ENCODE data around the gene ZNF428.

DNA sequence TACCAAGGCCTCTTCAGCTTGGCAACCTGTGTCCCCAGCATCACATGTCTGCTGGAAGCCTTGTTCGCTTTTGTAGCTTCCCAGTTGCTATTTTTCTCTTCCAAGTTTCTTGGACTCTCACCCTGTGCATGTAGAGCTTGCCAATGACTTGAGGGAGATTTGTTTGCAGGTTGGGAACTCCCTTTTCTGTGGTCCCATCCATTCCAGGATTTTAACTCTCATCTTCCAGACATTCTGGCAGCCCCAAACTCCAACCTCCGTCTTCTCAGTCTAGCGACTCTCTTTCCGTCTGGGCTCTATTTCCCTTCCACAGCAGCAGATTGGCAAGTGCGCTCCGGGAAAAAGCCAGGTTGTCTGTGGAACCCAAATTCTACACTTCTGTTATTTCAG is 41.5 kb upstream of the ZNF428 start:
- TF ChIP-seq, protein P1, sequence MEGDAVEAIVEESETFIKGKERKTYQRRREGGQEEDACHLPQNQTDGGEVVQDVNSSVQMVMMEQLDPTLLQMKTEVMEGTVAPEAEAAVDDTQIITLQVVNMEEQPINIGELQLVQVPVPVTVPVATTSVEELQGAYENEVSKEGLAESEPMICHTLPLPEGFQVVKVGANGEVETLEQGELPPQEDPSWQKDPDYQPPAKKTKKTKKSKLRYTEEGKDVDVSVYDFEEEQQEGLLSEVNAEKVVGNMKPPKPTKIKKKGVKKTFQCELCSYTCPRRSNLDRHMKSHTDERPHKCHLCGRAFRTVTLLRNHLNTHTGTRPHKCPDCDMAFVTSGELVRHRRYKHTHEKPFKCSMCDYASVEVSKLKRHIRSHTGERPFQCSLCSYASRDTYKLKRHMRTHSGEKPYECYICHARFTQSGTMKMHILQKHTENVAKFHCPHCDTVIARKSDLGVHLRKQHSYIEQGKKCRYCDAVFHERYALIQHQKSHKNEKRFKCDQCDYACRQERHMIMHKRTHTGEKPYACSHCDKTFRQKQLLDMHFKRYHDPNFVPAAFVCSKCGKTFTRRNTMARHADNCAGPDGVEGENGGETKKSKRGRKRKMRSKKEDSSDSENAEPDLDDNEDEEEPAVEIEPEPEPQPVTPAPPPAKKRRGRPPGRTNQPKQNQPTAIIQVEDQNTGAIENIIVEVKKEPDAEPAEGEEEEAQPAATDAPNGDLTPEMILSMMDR (IDR thresholded peaks at IDR 0.05) = no peak
- TF ChIP-seq POLR2A (IDR thresholded peaks at IDR 0.05) = no peak

All from heart left ventricle (tissue), 13 donors.